ENCODE measurements around the gene TPRKB.
"Not testable (repeated sequence)": the region's sequence is repeated elsewhere in the genome, so short reads cannot be mapped to it uniquely, and the experiment has no call there.

TPRKB gene

DNA sequence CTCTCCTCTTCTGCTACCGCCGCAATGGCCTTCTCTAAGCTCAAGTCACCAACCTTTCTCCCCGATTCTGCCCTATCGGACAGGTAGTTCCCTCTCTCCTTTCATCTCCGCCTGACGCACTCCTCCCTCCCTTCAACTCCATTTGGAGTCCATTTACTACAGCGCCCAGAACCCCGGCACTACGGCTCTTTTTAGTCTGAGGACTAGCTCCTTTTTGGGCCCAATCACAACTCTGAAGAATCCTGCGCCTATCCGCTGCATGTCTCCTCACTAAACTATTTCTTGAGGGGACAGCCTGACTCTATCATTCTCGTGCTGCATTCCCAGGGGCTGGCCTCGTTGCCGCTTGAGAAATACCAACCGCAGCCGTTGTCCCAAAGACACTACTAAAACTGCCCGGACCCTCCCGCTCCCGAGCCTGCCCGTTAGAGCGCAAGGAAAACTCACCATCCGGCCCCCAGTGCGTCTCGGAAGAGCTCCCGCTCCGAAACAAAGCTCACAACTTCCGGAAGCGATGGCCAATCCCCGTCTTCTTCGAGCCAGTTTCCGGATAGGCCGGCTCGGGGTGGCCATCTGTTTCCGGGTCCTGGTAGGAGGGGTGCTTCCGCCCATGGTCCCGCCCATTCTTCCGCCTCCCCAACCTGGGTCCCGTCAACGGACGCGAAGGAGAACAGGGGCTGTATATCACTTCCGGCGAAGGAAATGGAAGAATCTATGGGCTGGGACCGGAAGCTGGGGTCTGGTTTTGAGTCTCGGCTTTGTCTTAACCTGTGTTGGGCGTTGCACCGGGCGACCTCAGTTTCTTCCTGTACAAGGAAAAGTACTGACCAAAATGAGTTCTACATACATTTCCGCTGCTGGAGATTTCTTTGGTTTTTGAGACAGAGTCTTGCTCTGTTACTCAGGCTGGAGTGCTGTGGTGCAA is at the start of gene TPRKB:
Gene TPRKB (minus strand): TSS at position 491 of the 925 bp plus-strand sequence. CDS start 2,776 bp downstream, outside the sequence.
- DNase-seq: peak; percentile 97

DNA sequence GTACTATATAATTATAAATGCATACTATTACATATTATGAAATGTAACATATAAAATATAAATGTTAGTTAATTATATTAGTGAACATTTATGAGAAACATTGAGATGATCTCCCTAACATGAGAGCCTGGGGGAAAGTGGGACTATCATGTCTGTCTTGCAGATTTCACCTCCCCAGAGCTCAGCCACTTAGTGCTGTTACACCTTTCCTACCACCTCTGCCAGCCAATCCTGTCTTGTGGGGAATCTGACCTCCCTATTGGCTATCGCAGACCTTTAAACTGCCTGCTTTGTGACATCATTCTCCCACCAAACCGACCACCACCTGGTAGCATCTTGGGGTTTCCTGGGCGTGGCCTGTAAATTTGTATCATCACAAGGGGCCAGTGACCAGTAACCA is 46.7 kb upstream of the TPRKB start, which contains the start of gene C2orf78:
Gene C2orf78 (plus strand): TSS at position 301 of the 400 bp plus-strand sequence. CDS start 127 bp downstream, outside the sequence.
- not testable (repeated sequence) for DNase-seq

DNA sequence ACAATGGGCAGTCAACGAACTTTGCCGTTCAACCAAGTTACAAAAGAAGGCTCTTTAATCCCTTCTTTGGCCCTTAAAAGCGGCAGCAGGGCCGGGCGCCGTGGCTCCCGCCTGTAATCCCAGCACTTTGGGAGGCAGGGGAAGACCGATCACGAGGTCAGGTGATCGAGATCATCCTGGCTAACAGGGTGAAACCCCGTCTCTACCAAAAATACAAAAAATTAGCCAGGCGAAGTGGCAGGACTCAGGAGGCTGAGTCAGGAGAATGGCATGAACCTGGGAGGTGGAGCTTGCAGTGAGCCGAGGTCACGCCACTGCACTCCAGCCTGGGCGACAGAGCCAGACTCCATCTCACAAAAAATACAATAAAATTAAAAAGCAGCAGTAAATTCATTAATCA is 46.3 kb upstream of the TPRKB start:
- DNase-seq: not testable (repeated sequence)

DNA sequence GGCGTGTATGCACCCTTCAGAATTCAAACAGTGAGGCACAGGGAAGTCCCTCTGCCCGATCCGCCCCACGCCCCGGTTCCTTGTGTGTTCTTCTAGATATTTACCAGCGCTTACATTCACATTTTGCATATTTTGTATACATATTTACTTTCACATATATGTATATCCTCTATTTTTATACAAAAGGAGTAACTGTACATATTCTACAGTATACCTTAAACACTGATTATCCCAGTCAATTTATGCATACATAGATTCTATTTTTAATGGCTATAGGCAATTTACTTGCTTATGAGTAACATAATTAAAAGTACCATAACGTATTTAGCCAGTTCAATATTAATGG is 43.1 kb upstream of the TPRKB start:
- DNase-seq: no peak

DNA sequence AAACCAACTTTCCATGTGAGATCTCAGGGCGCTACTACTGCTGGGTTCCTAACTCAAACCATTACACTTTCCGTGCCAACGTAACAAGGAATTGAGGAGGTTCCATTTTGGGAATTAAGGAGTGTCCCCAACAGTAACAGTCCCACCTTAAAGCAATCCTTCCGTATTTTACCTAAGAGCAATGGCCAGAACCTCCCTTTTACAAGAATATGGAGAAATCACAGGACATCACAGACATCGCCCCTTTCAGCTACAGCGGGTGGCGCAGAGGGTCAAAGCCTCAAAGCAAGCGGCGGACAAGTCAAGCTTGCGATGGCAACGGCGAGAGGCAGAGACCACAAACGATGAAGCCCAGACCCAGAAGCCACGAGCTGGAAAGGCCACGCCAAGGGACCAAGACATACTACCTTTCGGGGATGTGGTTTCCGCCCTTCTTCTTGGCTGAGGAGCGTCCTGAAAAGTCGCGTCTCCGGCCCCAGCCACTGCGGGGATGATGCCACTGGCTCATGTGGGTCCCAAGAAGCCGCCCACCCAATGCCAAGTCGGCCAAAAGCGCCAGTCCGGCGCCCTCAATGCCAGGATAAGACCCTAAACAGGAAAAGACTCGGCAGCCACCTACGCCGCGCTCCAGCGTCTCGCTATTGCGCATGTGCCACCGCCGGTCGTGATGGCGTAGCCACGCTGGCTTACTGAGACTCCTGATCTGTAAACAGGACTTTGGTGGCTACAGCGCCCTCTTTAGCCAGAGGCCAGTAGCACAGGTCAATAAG is 42.5 kb upstream of the TPRKB start, which contains the start of gene DUSP11:
Gene DUSP11 (minus strand): TSS at position 637 of the 770 bp plus-strand sequence. CDS start 129 bp downstream, at position 508.
- DNase-seq: peak; percentile 98

DNA sequence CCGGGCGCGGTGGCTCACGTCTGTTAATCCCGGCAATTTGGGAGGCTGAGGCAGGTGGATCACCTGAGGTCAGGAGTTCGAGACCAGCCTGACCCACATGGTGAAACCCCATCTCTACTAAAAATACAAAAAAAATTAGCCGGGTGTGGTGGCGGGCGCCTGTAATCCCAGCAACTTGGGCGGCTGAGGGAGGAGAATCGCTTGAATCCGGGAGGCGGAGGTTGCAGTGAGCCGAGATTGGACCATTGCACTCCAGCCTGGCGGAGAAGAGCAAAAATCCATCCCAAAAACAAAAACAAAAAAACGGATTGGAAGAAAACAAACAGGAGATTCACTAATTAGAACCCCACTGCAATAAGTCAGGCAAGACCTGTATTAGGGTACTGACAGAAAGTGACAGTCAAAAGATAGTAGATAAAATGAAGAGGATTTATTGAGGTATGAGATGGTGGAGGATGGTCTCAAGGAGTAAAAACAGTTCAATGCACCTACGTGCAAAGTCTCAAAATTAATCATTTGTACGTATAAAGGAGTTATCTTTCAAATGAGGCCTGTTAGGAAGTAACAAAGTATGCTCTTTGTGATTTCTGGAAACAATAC is 41.8 kb upstream of the TPRKB start:
- not testable (repeated sequence) for DNase-seq

DNA sequence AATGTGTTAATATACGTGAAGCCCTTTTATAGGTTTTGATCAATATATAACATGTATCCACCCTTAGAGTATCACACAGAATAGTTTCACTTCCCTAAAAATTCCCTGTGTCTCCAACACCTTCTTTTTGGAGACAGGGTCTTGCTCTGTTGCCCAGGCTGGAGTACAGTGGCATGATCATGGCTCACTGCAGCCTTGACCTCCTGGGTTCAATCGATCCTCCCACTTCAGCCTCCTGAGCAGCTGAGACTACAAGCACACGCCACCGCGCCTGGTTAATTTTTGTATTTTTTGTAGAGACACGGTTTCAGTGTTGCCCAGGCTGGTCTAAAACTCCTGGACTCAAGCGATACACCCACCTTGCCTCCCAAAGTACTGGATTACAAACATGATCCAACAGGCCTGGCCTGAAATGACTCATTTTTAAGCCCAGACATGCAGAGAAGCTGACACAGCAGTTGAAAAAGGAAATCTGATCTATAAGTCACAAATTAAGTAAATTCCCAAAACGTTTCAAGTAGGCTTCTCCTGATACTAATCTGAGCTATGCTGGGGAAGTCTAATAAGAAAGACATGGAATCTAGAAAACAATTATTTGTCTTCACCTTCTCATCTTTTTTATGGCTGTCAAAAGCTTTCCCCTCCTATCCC is 39.8 kb upstream of the TPRKB start:
- no peak for DNase-seq

DNA sequence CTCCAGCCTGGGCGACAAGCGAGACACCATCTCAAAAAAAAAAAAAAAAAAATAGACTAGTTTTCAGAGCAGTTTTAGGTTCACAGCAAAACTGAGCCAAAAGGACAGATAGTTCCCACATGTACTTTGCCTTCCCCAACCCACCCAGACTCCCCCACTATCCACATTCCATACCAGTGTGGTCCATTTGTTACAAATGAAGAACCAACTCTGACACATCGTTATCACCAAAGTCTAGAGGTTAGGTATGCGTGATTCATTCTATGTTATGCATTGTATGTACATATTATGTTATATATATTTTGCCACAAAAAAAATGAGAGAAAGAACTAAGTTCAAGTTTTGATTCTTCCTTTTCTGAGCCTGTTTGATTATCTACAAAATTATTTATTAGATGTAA is 39.2 kb upstream of the TPRKB start:
- no peak for DNase-seq

DNA sequence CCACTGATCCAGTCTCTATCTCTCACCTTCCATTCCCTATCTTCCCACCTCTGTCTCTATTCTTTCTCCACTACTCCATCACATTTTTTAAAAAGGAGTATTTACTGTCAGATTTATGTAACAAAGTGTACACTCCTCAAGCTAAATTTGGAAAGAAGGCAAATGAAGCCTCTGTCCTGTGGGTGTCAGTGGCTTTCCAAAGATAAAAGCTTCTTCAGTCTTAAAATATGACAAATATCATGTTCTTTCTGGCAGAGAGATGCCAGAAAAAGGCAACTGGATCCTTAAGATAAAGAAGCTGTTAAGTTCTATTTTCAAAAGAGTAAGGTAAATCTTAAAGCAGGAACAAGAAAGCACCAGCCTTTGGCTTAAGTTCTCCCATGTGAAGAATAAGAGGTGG is 35.7 kb upstream of the TPRKB start:
- DNase-seq: no peak

DNA sequence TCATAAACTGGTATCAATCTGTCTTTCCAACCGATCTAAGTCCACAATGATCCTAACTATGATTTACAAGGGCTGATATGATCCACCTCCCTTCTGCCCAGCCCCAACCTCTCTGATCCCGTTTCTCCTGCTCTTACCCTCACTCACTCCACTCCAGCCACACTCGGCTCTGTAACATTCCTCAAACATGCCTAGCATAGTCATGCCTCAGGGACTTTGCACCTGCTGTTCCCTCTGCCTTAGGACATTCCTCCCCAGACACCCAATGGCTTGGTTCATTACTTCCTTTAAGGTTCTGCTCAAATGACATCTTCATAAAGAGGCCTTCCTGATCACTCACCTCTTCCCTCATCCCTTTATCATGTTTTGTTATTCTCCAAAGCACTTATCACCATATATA is 33.6 kb upstream of the TPRKB start:
- DNase-seq: no peak

DNA sequence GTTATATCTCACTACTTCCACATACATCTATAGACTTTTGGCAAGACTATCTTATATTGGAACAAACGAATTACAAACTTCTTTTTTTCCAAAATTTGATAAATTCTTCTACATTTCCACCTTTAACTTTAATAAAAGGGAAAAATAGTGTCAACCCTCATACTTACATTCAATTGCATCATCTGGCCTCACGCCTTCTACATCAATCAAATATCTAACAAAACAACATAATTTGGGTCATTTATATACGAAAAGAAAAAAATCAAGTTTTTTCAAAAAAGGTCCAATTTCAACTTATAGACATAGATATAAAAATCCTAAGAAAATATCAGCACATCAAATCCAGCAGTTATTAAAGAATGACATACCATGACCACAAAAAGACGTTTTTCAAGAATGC is 29.8 kb upstream of the TPRKB start:
- no peak for DNase-seq

DNA sequence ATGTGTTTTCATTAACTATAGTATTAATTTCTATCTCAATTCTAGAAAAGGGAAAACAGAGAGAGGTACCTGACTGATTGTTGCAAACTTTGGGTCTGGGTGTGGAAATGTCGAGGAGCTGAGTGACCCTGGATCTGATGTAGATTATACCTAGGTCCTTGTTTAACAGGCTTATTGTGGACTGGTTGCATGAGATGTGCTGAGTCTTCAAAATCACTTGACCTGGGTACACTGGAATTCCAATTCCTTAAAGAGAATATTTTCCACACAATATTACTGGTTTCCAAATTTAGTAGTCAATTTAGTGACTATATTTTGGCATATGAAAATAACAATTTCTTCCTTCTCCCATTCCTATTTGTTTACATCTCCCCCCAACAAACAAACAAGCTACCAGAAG is 29.2 kb upstream of the TPRKB start:
- no peak for DNase-seq

DNA sequence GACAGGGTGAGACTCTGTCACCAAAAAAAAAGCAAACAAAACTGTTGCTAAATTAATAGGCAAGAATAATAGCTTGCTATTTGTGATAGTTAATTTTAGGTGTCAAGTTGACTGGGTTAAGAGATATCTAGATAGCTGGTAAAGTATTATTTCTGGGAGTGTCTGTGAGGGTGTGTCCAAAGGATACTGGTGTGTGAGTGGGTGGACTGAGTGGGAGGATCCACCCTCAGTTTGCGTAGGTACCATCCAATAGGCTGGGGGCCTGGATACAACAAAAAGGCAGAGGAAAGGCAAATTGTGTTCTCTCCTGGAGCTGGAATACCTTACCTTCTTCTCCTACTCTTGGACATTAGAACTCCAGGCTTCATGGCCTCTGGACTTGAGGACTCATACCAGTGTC is 27.8 kb upstream of the TPRKB start:
- DNase-seq: no peak

DNA sequence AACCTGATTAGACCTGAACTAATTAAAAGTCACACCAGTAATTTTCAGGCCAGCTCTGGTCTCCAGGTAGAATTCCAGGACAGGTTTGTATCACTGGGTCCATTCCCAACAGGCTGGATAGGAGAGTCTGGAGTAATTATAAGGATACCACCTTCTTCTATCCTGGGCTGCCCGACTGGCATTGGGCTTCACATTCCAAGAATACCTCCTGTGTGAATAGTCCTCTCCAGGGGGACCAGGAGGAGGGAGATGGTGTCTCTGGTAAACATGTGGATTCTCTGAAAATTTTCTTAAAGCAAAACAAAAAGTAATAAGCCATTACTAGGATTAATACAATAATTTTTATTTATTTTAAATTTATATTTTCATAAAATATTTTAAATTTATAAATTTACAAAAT is 25.4 kb upstream of the TPRKB start:
- no peak for DNase-seq

DNA sequence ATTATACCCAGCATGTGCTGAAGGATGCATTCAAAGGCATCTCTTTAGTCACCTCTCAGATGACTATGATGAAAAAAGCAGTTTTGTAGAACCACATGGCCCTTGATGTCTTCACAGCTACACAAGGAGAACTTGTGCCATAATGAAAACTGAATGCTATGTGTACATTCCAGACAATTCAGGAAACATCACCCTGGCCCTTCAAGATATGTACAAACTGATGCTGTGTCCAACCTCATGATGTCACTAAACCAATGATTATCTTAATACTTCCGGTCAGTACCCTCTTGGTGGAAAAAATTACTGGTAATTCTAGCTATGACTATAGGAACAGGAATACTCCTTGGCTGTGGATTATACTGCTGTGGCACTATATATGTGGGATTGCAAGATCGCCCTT is 22.8 kb upstream of the TPRKB start:
- no peak for DNase-seq

DNA sequence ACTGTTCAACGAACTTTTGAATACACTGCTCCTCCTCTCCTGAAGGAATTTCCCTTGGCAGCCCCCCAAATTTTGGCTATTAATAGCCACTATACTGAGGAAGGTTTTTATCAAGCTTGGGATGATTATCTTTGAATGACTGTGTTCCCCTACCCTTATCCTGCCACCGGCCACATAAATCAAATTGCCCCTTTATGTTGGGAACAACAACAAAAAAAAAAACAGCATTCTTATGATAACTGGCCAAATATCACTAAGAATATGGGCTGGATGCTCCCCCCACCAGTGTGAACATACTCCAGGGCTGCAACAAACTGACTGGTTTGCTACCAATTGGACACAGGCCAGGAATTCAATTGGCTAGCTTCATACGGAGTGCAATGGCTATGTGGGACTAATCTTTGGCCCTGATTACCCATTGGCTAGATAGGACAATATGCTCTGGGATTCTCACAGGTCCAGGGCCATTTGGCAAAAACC is 22.2 kb upstream of the TPRKB start:
- DNase-seq: no peak

DNA sequence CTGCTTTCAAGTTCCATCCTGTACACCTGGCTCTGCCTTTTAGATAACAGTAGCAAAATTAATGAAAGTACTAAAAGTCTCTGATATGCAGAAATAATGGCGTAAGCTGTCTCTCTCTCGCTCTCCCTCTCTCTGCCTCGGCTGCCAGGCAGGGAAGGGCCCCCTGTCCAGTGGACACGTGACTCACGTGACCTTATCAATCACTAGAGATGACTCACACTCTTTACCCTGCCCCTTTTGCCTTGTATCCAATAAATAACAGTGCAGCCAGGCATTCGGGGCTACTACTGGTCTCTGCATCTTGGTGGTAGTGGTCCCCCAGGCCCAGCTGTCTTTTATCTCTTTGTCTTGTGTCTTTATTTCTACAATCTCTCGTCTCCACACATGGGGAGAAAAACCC is 17.2 kb upstream of the TPRKB start:
- not testable (repeated sequence) for DNase-seq

DNA sequence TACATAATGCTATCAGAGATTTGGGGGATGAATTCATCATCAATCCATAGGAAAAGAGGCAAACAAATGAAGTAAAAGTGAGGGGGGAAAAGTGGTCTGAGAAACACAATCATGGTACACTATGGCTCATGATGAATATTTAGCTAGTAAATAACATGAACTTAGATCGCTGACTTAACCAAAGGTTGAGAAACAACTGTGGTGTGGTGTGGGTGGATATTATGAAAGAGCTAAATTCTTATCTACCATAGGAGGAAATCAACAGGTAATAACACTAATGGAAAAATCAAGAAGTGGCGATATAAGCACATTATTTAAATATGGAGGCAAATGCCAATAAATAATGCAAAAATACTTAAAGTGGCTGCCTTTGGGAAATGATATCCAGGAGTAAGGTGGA is 12.2 kb upstream of the TPRKB start:
- DNase-seq: no peak

DNA sequence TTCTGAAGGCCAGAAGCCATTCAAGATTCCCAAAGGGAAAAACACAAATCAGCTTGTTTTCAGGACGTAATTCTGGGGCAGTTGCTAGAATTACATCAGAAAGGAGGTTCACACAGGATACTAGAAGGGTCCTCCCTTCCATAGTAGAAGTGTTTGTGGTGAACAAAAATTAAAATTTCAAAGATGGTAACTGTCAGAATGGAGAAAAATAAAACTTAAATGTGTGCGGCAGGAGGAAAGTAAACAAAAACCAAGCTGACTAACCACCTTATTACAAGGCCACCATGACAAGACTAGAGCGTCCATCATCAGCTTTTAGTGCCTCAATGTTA is 9.7 kb upstream of the TPRKB start:
- DNase-seq: no peak

DNA sequence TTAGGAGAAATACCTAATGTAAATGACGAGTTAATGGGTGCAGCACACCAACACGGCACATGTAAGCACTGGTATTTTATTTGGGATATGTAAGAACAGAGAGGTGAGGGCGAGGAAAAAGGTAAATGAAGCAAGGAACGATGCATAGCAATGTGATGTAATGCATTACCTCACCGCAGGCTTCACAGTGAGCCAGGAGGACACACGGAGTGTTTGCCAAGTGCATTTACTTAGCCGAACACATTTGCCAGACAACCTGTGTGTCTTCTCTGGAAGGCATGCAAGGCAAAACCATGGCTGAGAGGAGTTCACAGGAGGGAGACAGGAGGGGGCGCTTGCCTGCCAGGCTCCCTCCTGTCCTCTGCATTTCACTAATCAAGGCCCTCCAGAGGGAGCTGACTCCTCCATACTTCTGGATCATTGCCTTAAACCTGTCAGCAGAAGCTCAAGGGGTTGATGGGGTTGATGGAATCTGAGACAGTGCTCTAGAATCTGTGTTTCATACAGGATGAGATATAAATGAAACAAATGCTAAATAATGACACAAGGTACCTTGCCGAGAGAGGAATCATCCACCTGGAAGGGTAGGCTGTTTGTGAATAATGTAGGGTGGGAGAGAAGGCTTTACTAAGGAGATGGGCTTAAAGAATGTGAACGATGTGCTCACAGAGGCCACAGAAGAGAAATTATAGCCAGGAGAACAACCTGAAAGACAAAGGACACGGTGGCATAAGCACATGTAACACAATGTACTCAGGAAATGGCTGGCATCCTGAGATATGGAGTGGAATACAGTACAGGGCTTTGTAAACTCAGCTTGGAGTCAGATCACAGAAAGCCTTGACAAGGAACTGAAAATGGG is 9.1 kb upstream of the TPRKB start:
- DNase-seq: no peak

DNA sequence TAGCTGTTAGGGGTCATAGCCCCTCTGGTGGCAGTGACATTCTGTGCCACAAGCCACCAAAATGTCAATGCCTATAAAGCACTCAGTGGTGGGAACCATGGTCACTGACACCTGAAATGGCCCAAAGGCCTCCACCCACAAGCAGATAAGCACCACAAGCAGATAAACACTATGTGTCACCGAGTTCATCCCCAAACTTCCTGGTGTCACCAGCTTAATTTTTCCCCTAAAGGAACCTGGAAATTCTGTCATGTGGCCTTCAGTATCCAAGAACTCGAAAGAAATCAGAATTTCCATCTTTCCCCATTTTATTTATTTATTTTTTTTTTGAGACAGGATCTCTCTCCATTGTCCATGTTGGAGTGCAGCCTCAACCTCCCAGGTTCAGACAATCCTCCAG is 3.6 kb upstream of the TPRKB start:
- no peak for DNase-seq

DNA sequence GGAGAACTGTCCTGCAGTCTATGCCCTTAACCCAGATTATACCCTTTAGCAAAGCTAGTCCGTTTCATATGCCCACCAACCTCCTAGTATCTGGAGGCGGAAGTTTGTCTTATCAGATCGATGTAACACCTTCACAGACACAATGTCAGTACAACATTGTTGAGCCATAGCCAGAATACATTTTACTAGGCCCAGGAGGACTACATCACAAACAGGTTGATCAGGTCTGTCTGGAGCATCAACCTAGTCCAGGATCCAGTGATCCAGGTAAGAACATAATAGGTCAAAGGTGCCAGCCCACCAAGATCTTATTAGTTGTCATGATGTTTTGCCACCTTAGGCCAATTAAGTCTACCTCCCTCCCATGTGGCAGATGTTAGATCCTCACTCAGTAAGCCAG is 2.0 kb upstream of the TPRKB start:
- no peak for DNase-seq

Data from activated CD4-positive, alpha-beta T cell treated with anti-CD3 and anti-CD28 coated beads for 48 hours (primary cell).